Prostate gland (tissue), 2 donors: Measurements from ENCODE around the gene LRRC73.

Source experiments
- POLR2A ChIP-seq: fragments of 450-650 bp; IDR thresholded peaks from one replicate; pipeline ENCODE4 v1.6.1; 2016; ENCODE audit warnings: antibody characterized with exemption, mild to moderate bottlenecking
- TF ChIP-seq, protein P1 (sequence below), 4 experiments: fragments of 200-600 bp in 2 of 4; fragments of 450-650 bp in 2 of 4; sonication (generic) in 2 of 4; IDR thresholded peaks; 1 replicate in 3 of 4; 2 replicates in 1 of 4; pipeline ENCODE4 v1.5.1; 2016 to 2019; ENCODE audit warnings: antibody characterized with exemption in 4 of 4, mild to moderate bottlenecking in 2 of 4, moderate library complexity in 2 of 4

DNA sequence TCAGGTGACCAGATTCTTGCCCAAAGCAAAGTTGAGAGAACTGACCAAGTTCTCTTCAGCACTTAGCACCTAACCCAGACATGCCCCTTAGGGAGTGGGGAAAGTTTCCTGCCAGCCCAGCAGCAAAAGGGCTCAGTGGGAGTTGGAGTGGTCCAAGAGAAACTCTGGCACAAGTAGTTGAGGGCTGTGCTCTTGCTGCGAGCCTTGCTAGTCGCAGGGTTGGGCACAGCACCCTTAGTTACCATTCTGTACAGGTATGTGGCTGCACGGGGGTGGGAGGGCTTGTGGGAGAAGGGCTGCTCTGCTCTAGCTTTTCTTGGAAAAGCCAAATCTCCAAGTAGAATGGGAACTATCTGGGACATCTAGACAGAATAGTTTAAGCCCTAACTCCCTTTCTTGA, 13.1 kb upstream of the LRRC73 start:
- no peak for TF ChIP-seq POLR2A
- TF ChIP-seq, protein P1, sequence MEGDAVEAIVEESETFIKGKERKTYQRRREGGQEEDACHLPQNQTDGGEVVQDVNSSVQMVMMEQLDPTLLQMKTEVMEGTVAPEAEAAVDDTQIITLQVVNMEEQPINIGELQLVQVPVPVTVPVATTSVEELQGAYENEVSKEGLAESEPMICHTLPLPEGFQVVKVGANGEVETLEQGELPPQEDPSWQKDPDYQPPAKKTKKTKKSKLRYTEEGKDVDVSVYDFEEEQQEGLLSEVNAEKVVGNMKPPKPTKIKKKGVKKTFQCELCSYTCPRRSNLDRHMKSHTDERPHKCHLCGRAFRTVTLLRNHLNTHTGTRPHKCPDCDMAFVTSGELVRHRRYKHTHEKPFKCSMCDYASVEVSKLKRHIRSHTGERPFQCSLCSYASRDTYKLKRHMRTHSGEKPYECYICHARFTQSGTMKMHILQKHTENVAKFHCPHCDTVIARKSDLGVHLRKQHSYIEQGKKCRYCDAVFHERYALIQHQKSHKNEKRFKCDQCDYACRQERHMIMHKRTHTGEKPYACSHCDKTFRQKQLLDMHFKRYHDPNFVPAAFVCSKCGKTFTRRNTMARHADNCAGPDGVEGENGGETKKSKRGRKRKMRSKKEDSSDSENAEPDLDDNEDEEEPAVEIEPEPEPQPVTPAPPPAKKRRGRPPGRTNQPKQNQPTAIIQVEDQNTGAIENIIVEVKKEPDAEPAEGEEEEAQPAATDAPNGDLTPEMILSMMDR (IDR thresholded peaks at IDR 0.05) = no peak
